ENCODE data around the gene TTC9C. TPM values are rescaled to one million over a fixed set of nuclear protein-coding genes. Genes with fewer than 3 reads are reported as not detected.

The TTC9C gene
- total and polyA plus RNA-seq, 2 of the 13 experiments (the other 11 are each of a cell fraction or from before 2014, with no cell fraction given): 28.0 to 36.4 TPM

DNA sequence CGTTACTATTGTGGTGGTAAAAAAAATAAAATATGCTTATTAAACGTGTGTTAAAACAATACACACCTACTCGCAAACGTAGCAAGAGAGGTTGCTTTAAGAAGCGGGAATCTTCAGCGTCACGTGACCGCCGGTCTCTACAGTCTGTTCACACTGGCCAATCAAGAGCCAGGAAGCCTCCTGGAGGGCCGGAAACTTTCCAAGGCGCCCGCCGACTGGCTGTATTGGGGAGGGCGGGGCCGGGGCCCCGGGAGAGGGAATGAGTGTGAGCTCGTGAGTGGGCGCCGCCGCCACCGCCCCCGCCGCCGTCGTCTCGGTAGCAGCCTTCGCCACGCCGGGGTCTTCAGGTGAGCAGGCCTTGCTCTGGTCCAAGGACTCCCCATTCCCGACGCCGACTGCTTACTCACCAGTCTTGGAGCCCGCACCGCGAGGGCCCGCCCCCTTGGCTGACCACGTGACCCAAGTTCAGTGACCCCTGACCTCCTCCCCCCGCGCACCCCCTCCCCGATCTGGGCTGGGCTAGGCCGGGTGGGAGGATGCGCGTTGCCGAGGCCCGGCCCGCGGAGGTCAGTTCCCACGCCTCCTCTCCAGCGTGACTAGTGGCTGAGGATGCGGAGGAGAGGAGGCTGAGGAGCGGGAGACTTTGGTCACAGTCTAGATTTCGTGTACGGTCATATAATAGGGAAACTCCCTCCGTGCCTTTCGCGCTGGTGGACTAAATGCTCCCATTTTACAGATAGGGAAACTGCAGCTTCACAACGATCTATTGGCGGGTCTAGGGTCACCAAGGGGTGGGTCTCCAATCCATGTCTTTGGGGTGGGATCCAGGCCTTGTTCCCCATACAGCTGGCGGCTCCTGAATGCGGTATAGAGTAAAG lies 43.1 kb downstream of the TTC9C start, which contains the start of gene TAF6L (continued):
- TF ChIP-seq, protein P1, sequence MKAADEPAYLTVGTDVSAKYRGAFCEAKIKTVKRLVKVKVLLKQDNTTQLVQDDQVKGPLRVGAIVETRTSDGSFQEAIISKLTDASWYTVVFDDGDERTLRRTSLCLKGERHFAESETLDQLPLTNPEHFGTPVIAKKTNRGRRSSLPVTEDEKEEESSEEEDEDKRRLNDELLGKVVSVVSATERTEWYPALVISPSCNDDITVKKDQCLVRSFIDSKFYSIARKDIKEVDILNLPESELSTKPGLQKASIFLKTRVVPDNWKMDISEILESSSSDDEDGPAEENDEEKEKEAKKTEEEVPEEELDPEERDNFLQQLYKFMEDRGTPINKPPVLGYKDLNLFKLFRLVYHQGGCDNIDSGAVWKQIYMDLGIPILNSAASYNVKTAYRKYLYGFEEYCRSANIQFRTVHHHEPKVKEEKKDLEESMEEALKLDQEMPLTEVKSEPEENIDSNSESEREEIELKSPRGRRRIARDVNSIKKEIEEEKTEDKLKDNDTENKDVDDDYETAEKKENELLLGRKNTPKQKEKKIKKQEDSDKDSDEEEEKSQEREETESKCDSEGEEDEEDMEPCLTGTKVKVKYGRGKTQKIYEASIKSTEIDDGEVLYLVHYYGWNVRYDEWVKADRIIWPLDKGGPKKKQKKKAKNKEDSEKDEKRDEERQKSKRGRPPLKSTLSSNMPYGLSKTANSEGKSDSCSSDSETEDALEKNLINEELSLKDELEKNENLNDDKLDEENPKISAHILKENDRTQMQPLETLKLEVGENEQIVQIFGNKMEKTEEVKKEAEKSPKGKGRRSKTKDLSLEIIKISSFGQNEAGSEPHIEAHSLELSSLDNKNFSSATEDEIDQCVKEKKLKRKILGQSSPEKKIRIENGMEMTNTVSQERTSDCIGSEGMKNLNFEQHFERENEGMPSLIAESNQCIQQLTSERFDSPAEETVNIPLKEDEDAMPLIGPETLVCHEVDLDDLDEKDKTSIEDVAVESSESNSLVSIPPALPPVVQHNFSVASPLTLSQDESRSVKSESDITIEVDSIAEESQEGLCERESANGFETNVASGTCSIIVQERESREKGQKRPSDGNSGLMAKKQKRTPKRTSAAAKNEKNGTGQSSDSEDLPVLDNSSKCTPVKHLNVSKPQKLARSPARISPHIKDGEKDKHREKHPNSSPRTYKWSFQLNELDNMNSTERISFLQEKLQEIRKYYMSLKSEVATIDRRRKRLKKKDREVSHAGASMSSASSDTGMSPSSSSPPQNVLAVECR (CRISPR knock-in tag; IDR thresholded peaks at IDR 0.05; ENCODE audit: borderline replicate concordance): peak; percentile 88; the same call in 1 of the 2 replicates
- TF ChIP-seq ZSCAN22 (CRISPR knock-in tag; IDR thresholded peaks at IDR 0.05): no peak
- peak; percentile 67; the same call in 1 of the 2 replicates for TF ChIP-seq TARDBP (CRISPR knock-in tag; IDR thresholded peaks at IDR 0.05)
- no peak for TF ChIP-seq ZNF326 (CRISPR knock-in tag; IDR thresholded peaks at IDR 0.05; ENCODE audit: borderline replicate concordance)
- TF ChIP-seq AGO1 (IDR thresholded peaks at IDR 0.05; ENCODE audit: low read depth, low read length, poor library complexity, severe bottlenecking): no peak
- no peak for TF ChIP-seq ZNF276 (CRISPR knock-in tag; IDR thresholded peaks at IDR 0.05; ENCODE audit: low read depth)
- TF ChIP-seq SRF (IDR thresholded peaks at IDR 0.05; ENCODE audit: low read depth, low read length): no peak
- TF ChIP-seq, protein P2, sequence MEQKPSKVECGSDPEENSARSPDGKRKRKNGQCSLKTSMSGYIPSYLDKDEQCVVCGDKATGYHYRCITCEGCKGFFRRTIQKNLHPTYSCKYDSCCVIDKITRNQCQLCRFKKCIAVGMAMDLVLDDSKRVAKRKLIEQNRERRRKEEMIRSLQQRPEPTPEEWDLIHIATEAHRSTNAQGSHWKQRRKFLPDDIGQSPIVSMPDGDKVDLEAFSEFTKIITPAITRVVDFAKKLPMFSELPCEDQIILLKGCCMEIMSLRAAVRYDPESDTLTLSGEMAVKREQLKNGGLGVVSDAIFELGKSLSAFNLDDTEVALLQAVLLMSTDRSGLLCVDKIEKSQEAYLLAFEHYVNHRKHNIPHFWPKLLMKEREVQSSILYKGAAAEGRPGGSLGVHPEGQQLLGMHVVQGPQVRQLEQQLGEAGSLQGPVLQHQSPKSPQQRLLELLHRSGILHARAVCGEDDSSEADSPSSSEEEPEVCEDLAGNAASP (CRISPR knock-in tag; IDR thresholded peaks at IDR 0.05; ENCODE audit: borderline replicate concordance): peak; percentile 37
- 0 out of 2 replicates have a peak, but pooled peaks have one; percentile 44 for TF ChIP-seq GTF2F1 (IDR thresholded peaks at IDR 0.05; ENCODE audit: low read length)
- no peak for TF ChIP-seq CCDC6 (CRISPR knock-in tag; IDR thresholded peaks at IDR 0.05)
- TF ChIP-seq PHB2 (IDR thresholded peaks at IDR 0.05; ENCODE audit: partially characterized antibody): no peak
- TF ChIP-seq ZNF18 (CRISPR knock-in tag; IDR thresholded peaks at IDR 0.05; ENCODE audit: insufficient replicate concordance): no peak
- TF ChIP-seq TEAD2 (CRISPR knock-in tag; IDR thresholded peaks at IDR 0.05): peak; percentile 48; the same call in 1 of the 2 replicates
- TF ChIP-seq, protein P3, sequence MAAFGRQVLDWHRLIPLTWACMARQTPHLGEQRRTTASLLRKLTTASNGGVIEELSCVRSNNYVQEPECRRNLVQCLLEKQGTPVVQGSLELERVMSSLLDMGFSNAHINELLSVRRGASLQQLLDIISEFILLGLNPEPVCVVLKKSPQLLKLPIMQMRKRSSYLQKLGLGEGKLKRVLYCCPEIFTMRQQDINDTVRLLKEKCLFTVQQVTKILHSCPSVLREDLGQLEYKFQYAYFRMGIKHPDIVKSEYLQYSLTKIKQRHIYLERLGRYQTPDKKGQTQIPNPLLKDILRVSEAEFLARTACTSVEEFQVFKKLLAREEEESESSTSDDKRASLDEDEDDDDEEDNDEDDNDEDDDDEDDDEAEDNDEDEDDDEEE (CRISPR knock-in tag; IDR thresholded peaks at IDR 0.05): no peak
- no peak for TF ChIP-seq SOX6 (IDR thresholded peaks at IDR 0.05)
- TF ChIP-seq SOX6 (CRISPR knock-in tag; IDR thresholded peaks at IDR 0.05): no peak; the same call in 1 of the 2 replicates
- TF ChIP-seq ZFP36 (IDR thresholded peaks at IDR 0.05; ENCODE audit: borderline replicate concordance, low read depth, low read length, partially characterized antibody): no peak
- no peak for TF ChIP-seq CEBPG (CRISPR knock-in tag; IDR thresholded peaks at IDR 0.05)
